Fibroblast of villous mesenchyme (primary cell): ENCODE results near the gene TTC28. TPM values are rescaled to one million over a fixed set of nuclear protein-coding genes. Genes with fewer than 3 reads are reported as not detected.

Experiments used
- DNase-seq: peaks from one replicate; pipeline ENCODE4 v3.0.0-alpha.2; 2010; ENCODE audit warnings: low read depth
- H3K4me3 ChIP-seq: 2 replicates; pipeline ENCODE4 v1.5.1; 2011; ENCODE audit warnings: low read depth, mild to moderate bottlenecking, low read length
- CTCF ChIP-seq: IDR thresholded peaks from 2 replicates; pipeline ENCODE4 v1.5.1; 2012; ENCODE audit warnings: low read depth, mild to moderate bottlenecking, low read length; ENCODE audit not compliant: insufficient read depth
- total RNA-seq: library from RNA; depleted of rRNA; stranded (reverse); fragments of >200 nt; gene quantifications from 2 replicates; pipeline ENCODE4 v1.2.3, GENCODE V29; 2012

The TTC28 gene
- total RNA-seq, 1 donor = 23.3 TPM

DNA sequence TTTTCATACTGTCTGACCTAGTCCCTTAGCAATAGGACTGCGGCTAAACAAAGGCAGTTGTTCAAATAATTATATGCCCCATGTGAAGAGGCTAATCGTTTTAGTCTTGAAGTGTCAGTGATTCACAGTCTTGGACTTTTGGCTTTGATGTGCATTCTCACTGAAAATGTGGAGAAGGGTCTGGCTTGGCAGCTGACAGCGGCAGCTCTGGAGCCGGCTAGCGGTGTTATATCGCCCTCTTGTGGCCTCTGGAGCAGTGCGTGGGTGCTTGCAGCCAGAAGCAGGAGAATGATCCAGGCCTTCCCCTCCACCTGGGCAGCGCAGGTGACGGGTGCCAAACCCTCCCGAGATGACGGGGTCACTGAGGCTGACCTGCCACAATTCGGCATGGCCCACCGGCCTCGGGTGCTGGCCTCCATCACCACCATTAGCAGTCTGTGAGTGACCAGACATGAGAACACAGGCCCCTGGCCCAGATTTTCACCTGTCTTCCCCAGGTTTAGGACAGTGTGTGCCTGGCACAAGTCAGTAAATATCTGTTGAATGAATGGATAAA lies 670.3 kb downstream of the TTC28 start:
- peak; percentile 96 for TF ChIP-seq CTCF
- no peak overlapping the region for H3K4me3 ChIP-seq
- peak; percentile 80 for DNase-seq

DNA sequence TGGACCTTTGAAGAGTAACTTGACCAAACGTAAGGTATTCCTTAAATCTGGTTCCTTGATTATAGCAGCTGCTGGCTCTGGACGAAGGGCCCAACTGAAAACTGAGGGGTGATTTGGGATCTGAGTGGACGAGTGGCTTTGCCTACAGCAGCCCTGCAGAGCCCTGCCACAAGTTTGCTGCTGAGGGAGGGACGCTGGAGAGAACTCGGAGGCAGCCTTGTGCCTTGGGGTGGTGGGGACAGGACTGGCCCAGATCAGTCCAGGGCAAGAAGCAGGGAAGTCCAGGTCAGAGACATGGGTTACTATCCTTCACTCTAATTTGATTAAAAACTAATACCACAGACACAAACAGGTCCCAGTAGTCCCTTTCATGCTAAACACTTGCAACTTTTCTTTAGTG lies 671.0 kb downstream of the TTC28 start:
- no peak overlapping the region for H3K4me3 ChIP-seq
- no peak for DNase-seq
- TF ChIP-seq CTCF = no peak

DNA sequence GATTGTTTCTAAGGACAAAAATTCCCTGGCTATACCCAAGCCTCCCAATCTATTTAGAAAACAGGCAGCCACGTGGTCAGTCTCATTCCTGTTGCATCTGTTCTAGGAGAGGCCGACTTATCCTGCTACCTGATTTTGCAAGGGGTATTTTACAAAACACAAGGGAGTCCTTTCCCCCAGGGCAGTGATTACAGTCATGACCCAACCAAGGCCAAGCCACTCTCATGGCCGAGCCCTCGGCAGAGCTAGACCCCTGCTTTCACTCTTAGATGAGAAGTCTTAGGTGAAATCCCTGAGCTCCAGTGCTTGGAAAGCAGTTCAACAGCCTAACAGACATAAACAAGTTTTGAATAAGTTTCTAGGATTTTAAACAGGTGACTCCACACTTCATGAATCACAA lies 671.6 kb downstream of the TTC28 start:
- TF ChIP-seq CTCF = no peak
- H3K4me3 ChIP-seq = no peak overlapping the region
- DNase-seq = no peak

DNA sequence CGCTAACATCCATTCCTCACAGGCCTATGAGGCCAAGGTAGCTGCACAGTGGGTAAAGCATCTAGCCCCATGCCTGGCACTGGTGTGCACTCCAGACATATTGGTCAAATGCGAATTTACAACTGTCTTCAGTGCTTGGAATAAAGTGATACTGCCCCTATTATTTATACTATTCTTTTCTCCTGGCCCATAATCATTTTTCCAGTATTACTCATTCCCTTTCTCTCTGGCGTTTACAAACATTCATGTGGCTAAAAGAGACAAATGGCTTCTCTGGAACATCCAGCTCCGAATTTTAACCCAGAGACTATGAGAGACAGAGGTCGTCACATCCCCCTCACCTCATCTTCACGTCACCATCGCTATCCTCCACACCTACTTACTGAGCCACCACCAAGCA lies 673.4 kb downstream of the TTC28 start:
- no peak for DNase-seq
- TF ChIP-seq CTCF = no peak
- H3K4me3 ChIP-seq = no peak overlapping the region

DNA sequence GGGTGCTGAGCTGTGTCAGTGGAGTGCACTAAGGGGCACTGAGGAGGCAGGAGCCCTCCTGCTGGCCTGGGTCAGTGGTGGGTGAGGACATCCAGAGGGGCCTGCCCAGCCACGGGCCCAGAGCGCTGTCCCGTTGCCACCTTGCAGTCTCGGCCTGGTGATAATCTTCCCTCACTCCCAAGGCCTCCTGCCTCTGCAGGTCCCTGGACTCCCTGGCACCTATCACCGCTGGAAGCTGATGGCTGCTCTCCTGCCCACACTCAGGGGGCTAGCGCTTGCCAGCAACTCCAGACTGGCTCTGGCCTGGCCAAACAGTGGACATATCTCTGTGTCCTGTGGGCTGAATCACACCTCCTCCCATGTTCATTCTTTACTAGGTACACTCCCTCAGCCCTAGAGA lies 674.1 kb downstream of the TTC28 start:
- H3K4me3 ChIP-seq = no peak overlapping the region
- TF ChIP-seq CTCF = no peak
- DNase-seq = no peak

GRCh38 chr22:28004021-28004420 lies 675.6 kb downstream of the TTC28 start:
- no peak for DNase-seq
- H3K4me3 ChIP-seq = no peak overlapping the region
- TF ChIP-seq CTCF = no peak

- H3K4me3 ChIP-seq = no peak overlapping the region
- TF ChIP-seq CTCF = no peak
- DNase-seq = peak; percentile 32
Measured at GRCh38 chr22:28002863-28003565, 676.6 kb downstream of the TTC28 start.
